Activated CD8-positive, alpha-beta memory T cell treated with anti-CD3 and anti-CD28 coated beads, Interleukin-2, amount 50 U/mL, for 24 hours (primary cell): Measurements from ENCODE around the gene THAP10.

Experiments used
- DNase-seq: peaks from one replicate; pipeline ENCODE4 v3.0.0-alpha.2; 2020; ENCODE audit errors: extremely low read depth

Gene THAP10

DNA sequence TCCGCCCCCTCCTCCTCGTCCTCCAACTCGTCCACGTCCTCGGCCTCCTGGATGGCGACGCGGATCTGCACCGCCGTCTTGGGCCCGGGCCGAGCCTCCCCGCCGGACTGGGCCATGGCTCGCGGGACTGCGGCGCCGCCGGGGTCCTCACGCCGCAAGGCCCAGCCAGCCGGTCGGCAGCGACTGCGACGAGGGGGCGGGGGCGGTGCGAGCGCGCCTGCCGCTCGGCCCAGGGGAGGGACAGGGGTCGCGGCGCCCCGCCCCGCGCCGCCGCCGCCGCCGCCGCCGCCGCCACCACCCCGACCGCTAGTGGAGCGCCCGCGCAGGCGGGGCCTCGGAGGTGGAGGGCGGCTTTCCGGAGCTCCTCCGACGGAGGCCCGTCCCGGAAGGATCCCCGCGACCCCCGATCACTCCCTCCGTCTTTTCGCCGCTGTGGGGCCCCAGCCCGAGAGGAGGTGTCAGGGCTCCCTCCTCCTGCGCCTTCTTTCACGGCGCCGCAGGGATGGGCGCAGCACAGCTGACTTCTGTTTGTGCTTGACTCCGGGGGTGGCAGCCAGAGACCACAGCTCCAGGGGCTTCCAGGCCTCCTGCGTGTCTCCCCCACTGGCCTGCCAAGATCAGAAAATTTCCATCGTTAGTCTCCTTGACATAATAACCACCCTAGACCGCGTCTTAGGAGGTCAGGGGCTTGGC lies 38.1 kb downstream of the THAP10 start, which contains the start of gene LARP6:
LARP6 (minus strand) TSS at position 185 of the 693 bp plus-strand sequence; CDS start at position 116, 69 bp downstream.
- no peak for DNase-seq

DNA sequence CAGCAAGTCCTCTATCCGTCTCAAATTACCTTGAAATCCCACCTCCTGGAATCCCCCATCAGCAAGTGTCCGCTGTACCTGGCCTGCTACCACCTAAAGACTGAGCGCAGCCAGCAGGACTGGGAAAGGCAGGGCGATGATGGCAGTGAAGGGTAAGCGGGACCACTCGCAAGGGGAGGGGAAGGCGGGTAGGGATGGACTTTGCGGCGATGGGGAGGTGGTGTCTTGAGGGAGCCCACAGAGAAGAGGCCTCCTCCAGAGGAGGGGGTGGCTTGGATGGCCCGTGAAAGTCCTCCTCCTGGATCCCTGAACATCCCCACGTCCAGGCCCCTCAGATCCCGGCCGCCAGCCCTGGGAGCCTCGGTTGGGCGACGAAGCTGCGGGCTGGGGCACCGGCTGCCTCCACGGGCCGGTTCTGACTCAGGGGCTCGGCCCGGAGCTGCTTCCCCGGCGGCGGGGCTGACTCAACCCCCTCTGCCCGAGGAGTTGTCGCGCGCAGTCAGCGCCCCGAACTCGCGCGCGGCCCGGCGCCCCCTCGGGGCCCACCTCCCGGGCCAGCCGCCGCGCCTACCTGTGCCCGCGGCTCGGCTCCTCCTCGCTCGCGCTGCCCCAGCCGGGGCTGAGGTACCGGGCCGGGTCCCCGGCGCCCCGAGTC lies 38.8 kb downstream of the THAP10 start:
- no peak for DNase-seq

DNA sequence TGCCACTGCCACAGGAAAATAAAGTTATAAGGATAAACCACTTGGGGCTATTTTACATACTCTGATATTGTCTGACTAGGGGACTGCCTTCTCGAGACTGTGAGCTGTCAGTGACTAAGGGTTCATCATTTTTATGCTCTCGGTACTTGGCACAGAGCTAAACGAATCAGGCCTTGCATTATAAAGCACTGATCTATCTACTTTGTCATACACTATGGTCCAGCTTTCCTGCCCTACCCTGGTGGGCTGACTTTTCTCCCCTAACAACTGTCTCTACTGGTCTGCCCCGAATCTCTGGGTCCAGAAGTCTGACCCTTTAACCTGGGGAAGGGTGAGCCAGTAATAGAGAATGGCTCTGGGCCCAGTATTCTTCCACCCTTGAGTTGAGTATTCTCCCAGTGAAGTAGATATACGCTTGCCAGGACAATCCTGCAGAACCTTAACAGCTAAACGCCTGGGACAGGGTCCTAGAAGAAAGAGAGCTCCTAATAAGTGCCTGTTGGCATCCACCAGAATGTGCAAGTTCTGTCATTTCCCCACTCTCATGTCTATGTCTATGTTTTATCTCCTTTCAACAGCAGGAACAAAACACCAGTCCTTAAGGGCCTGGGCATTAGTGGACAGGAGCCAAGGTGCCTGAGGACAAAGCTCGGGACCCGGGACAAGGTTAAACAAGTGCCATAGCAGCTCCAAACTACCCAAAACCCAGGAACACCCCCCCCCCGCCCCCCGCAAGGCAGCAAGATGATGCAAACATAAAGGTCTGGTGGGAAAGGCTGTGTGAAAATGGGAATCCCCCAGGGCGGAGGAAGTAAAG lies 39.5 kb downstream of the THAP10 start:
- no peak for DNase-seq

DNA sequence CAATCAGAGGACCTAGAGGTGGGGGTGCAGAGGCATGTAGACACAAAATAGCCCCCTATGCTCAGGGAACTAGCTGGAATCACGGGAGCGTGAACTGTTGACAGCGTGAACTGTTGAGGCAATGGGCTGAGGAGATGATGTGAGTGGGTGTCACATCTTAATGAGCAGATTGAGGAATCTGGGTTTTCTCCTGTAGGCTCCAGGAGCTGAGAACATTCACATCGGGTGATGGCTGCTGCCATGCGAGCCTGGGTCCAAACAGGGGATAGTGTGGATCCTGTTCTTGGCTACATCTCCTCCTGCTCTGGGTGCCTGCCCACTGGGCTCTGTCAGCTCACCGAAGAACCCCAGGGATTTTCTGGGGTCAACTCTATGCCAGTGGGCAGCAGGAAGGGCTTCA lies 40.3 kb downstream of the THAP10 start:
- no peak for DNase-seq

GRCh38 chr15:70845602-70846360 lies 46.5 kb downstream of the THAP10 start:
- DNase-seq, result no peak

- DNase-seq, result no peak
These were observed 54.8 kb downstream of the THAP10 start for GRCh38 chr15:70837476-70837875.

DNA sequence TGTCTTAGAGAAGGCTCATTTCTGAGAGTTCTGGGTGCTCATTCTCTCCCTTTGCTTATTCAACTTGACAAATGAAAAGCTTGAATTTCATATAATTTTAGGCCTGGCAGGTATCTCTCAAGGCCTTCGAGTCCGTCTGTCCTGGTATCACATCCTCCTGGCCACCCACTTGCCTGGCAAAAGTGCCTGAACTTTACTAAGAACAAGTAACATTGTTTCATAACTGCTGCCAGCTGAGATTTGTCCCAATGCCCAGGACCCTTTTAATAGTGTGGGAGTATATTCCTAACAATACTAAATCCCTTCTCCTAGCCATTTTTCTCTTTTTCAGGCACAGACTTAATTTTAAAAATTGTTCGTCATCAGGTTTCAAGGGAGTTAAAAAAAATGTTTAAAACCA lies 56.4 kb downstream of the THAP10 start:
- no peak for DNase-seq

DNA sequence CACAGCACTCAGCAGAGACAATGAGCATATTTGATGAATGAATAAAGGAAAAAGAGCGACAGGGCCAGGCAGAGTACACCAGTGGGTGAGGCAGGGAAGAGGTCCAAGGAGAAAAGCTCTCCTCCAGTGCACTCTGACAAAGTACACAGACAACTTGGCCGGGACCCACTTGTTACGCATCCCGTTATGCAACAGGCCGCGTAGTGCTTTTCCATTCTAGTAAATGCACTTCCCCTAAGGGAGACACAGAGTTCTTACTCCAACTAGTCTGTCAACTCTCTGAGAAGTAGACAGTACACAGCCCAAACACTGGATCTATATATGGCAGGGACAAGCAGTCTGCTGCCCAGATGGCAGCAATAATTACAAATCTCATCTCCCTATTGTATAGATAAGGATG lies 56.8 kb downstream of the THAP10 start:
- DNase-seq, result no peak

GRCh38 chr15:70834999-70835398 lies 57.2 kb downstream of the THAP10 start:
- DNase-seq, result no peak

- no peak for DNase-seq
These were observed 58.1 kb downstream of the THAP10 start for GRCh38 chr15:70833861-70834765.

DNA sequence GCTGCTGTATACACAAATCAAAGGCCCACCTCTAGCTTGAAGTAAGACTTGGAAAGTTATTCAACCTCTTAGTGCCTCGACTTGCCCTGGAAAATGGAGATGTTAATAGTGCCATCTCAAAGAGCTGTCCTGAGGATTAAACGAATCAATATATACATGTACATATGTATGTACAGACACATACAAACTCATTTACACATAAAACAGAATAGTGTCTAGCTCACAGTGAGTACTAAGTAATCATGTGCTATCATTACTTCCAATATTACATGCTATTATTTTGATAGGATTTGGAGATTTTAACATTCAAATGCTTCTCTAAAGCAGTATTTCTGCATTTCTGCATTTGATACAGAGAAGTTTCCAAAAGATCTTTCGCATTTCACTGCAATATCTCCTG lies 58.8 kb downstream of the THAP10 start:
- no peak for DNase-seq

DNA sequence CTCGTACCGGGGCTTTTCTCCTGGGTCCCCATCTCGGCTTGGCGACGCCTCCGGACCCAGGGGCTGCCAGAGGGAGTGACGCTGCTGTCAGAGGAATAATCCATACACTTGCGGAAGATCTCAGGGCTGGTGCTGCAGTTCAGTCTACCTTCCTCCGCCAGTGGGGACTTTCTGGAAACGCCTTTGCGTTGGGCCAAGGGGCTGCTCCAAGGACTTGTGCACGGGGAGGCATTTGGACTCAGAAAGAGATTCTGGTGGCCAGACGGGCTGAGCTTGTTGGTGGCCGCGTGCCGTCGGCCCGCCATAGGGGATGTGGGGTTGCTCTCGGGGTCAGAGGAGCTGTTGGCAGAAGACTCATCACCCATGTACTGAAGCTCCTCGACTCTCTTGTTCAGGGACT lies 60.1 kb downstream of the THAP10 start:
- no peak for DNase-seq
